Adrenal gland (tissue), 12 donors: ENCODE results near the gene WWC2. TPM values are rescaled to one million over a fixed set of nuclear protein-coding genes. Genes with fewer than 3 reads are reported as not detected.
"Not testable (repeated sequence)": the region's sequence is repeated elsewhere in the genome, so short reads cannot be mapped to it uniquely, and the experiment has no call there.

Source experiments
- DNase-seq, 7 donors: peaks; one replicate each; pipeline ENCODE4 v3.0.0-alpha.2; 2019 to 2020
- H3K27ac ChIP-seq, 5 donors: fragments of 200-600 bp; sonication (generic) in 4 of 5; 1 replicate in 3 of 5; 2 replicates in 2 of 5; pipeline versions ENCODE4 v1.5.1 to v1.8.0; 2016 to 2020; ENCODE audit warnings: mild to moderate bottlenecking in 1 of 5
- H3K27me3 ChIP-seq: fragments of 200-600 bp; 2 replicates; pipeline ENCODE4 v1.8.0; 2021
- H3K36me3 ChIP-seq, 2 donors: fragments of 200-600 bp; replicated peaks in 1 of 2; 1 replicate in 1 of 2; 2 replicates in 1 of 2; pipeline versions ENCODE4 v1.5.1 to v1.8.0; 2018 to 2022
- H3K4me1 ChIP-seq, 2 donors: fragments of 200-600 bp; replicated peaks in 1 of 2; 1 replicate in 1 of 2; 2 replicates in 1 of 2; pipeline versions ENCODE4 v1.5.1 to v1.8.0; 2018 to 2021
- H3K4me3 ChIP-seq, 4 donors: fragments of 200-600 bp; sonication (generic) in 3 of 4; one replicate each; pipeline ENCODE4 v1.5.1; 2016 to 2018
- H3K9me3 ChIP-seq, 3 donors: fragments of 200-600 bp; sonication (generic) in 1 of 3; replicated peaks in 1 of 3; 1 replicate in 2 of 3; 2 replicates in 1 of 3; pipeline versions ENCODE4 v1.5.1 to v1.8.0; 2016 to 2021
- POLR2A ChIP-seq, 2 donors: fragments of 450-650 bp; IDR thresholded peaks; one replicate each; pipeline ENCODE4 v1.6.1; 2017; ENCODE audit warnings: antibody characterized with exemption in 2 of 2, mild to moderate bottlenecking in 2 of 2, moderate library complexity in 1 of 2
- WGBS, 4 donors: extraction: QIAGEN DNeasy Blood & Tissue Kit in 2 of 4; methylation state at CpG; one replicate each; pipeline versions ENCODE4 v1.1.5 to v1.1.7; 2013 to 2017; 5-methylcytosine and 5-hydroxymethylcytosine counted together
- intact Hi-C, 2 donors: fragments of 100-400 bp; cut with DNase I; formaldehyde crosslinking; loops; one replicate each; pipeline versions ENCODE4 v1.14.1 to v1.15.0; 2022 to 2023
- polyA plus RNA-seq, 3 donors: library from polyadenylated mRNA; stranded (reverse); fragments of 200-250 nt in 2 of 3; fragments of 350-450 nt in 1 of 3; fragmentation: Illumina TruSeq in 1 of 3; extraction: RNeasy Lipid Tissue Mini Kit (QIAGEN cat#74804) in 1 of 3; gene quantifications; one replicate each; pipeline ENCODE4 v1.2.3, GENCODE V29; 2013 to 2014
- total RNA-seq, 9 donors: library from RNA; depleted of rRNA in 4 of 9; stranded (reverse); fragments of >200 nt in 4 of 9; fragments of 120-200 nt in 1 of 9; fragmentation: NEBNext Ultra II Directional in 1 of 9; extraction: Animal tissue kit (Norgen Biotek cat#: 25700) in 1 of 9; gene quantifications; one replicate each; pipeline versions ENCODE4 v1.1.0 to v1.2.4, GENCODE V29; 2013 to 2023
- TF ChIP-seq, protein P1 (sequence below), 6 experiments: fragments of 450-650 bp in 4 of 6; fragments of 200-600 bp in 2 of 6; sonication (generic) in 1 of 6; IDR thresholded peaks; 1 replicate in 5 of 6; 2 replicates in 1 of 6; pipeline versions ENCODE4 v1.5.1 to v1.8.0; 2016 to 2021; ENCODE audit warnings: antibody characterized with exemption in 6 of 6, mild to moderate bottlenecking in 2 of 6, moderate library complexity in 1 of 6
- donor health status: healthy with polysubstance abuse.
- donor health status: Bipolar disorder and iron deficiency.
- donor health status: DM: yes; HTN: yes; CAD: no.
- donor health status: DM: no; HTN: no; CAD: no.
- donor health status: DM: no; HTN: no; CAD: no.
- donor health status: DM: yes; HTN: yes; CAD: no.

Gene WWC2
- total and polyA plus RNA-seq, 12 donors, result 3.1 to 27.9 (median 17.4) TPM

DNA sequence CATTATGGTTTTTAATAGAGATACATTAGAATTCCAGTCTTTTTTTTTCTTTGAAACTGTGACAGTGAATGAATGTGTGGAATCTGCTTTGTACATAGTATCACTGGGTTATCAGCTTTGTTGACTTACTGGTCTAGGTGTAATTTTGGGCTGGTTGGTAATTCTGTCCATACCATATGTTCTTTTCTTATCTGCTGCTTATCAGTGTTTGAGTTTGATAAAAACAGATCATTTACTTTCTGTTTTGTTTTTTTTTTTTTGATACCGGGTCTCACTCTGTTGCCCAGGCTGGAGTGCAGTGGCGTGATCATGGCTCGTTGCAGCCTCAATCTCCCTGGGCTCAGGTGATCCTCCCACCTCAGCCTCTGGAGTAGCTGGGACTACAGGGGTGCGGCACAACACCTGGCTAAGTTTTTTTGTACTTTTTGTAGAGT lies 12.4 kb downstream of the WWC2 start:
- 72 to 88% (median 83%) methylated on average over 4 of the region's 4 CpGs for WGBS, 4 donors

DNA sequence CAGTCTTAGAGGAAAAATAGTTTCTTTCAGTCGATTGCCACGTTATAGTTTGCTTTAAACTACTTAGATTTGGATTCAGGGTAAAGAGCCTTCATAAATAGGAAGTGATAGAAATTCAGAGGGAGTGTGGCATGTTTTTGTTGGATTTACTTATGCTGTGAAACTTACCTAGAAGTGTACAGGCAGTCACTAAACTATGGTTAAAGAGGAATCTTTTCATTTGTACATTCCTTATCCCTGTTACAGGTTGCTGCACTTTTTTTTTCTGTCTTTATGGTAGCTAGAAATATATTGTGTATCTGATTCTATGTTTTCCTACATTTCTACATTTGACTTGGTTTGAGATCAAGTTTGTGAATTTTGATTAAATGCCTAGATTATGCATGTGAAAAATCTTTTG lies 19.1 kb downstream of the WWC2 start:
- no peak for TF ChIP-seq POLR2A (IDR thresholded peaks at IDR 0.05)
- TF ChIP-seq, protein P1, sequence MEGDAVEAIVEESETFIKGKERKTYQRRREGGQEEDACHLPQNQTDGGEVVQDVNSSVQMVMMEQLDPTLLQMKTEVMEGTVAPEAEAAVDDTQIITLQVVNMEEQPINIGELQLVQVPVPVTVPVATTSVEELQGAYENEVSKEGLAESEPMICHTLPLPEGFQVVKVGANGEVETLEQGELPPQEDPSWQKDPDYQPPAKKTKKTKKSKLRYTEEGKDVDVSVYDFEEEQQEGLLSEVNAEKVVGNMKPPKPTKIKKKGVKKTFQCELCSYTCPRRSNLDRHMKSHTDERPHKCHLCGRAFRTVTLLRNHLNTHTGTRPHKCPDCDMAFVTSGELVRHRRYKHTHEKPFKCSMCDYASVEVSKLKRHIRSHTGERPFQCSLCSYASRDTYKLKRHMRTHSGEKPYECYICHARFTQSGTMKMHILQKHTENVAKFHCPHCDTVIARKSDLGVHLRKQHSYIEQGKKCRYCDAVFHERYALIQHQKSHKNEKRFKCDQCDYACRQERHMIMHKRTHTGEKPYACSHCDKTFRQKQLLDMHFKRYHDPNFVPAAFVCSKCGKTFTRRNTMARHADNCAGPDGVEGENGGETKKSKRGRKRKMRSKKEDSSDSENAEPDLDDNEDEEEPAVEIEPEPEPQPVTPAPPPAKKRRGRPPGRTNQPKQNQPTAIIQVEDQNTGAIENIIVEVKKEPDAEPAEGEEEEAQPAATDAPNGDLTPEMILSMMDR (IDR thresholded peaks at IDR 0.05), result no peak
- no peaks in the 10 kb centered on the region for H3K9me3 ChIP-seq
- no peak overlapping the region for H3K27ac ChIP-seq

More for the DNA sequence above, 12.4 kb downstream of the WWC2 start:
- Histone ChIP-seq H3K4me1 (no peaks in the 10 kb centered on the region), H3K36me3 (no peaks in the 10 kb centered on the region), H3K27ac (no peak overlapping the region), H3K4me3 (no peak overlapping the region), H3K9me3 (no peaks in the 10 kb centered on the region), H3K27me3 (no peaks in the 10 kb centered on the region)
- intact Hi-C loops, result no loop called here
- no peak for DNase-seq
- TF ChIP-seq POLR2A (IDR thresholded peaks at IDR 0.05), result no peak
- TF ChIP-seq, protein P1 (IDR thresholded peaks at IDR 0.05), result no peak

DNA sequence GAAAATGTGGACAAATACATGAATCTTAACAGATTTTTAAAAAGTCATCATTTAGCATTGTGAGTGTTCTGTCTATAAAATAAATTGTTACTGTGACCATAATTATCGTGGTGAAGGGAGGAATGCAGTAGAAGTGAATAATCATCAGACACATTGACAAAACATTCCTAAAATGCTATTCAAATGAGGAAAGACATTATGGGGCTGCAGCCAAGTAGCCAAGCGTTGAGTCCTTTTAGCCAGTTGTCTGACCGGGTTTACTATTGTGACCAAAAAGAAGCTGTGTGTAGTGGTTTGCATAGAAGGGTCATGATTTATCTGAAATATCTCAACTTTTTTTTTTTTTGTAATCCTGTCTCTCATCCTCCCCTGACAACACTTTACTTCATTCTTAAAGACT lies 19.5 kb downstream of the WWC2 start:
- Histone ChIP-seq H3K4me3 (no peak overlapping the region), H3K4me1 (peaks cover 0 to 13% of the 10 kb centered on the region in 2 donors), H3K27me3 (no peaks in the 10 kb centered on the region), H3K36me3 (no peaks in the 10 kb centered on the region), H3K9me3 (no peaks in the 10 kb centered on the region), H3K27ac (no peak overlapping the region)
- TF ChIP-seq POLR2A (IDR thresholded peaks at IDR 0.05), result no peak
- TF ChIP-seq, protein P1 (IDR thresholded peaks at IDR 0.05), result no peak
- intact Hi-C loops, result no loop called here
- DNase-seq, result peak in 6 of 7 donors; percentile 11 to 69 (median 36)
- 34 to 43% (median 38%) methylated on average over 3 of the region's 3 CpGs for WGBS, 4 donors

More for the DNA sequence above, 19.1 kb downstream of the WWC2 start:
- Histone ChIP-seq H3K27me3 (no peaks in the 10 kb centered on the region), H3K36me3 (no peaks in the 10 kb centered on the region), H3K4me1 (peaks cover 0 to 13% of the 10 kb centered on the region in 2 donors), H3K4me3 (no peak overlapping the region)
- 66 to 84% (median 79%) methylated on average over 2 of the region's 2 CpGs for WGBS, 4 donors
- intact Hi-C loops, result no loop called here
- DNase-seq, result no peak

DNA sequence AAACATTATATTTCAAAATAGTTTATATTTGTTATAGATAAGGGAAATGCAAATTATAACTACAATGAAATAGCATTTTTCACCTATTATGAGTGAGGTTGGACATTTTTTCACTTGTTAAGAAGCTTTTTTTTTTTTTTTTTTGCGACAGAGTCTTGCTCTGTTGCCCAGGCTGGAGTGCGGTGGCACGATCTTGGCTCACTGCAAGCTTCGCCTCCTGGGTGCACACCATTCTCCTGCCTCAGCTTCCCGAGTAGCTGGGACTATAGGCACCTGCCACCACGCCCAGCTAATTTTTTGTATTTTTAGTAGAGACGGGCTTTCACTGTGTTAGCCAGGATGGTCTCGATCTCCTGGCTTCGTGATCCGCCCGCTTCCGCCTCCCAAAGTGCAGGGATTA lies 22.6 kb downstream of the WWC2 start:
- intact Hi-C loops, result not testable (repeated sequence)
- WGBS, 4 donors, result 93 to 99% (median 97%) methylated on average over 12 of the region's 12 CpGs
- peaks cover 0 to 17% of the 10 kb centered on the region in 2 donors for H3K4me1 ChIP-seq

DNA sequence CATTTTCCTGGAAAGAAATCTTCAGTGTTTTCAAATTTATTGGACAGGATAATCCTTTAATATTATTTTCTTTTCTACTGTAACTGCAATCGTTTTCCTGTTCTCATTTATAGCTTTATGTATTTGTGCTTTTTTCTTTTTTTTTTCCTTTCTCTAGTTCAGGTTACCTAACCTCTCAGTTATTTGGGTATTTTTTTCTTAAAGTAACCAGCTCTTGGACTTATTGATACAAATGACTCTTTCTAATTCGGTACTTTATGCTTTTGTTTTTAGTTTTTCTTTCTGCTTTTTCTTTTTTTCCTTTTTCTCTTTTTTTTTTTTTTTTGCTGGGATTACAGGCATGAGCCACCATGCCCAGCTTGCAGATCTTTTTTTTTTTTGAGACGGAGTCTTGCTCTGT lies 25.2 kb downstream of the WWC2 start:
- no peaks in the 10 kb centered on the region for H3K36me3 ChIP-seq
- TF ChIP-seq POLR2A (IDR thresholded peaks at IDR 0.05), result no peak
- TF ChIP-seq, protein P1 (IDR thresholded peaks at IDR 0.05), result no peak
- H3K4me3 ChIP-seq, result no peak overlapping the region
- no peaks in the 10 kb centered on the region for H3K27me3 ChIP-seq
- no peak for DNase-seq
- H3K4me1 ChIP-seq, result peaks cover 0 to 5% of the 10 kb centered on the region in 2 donors
- intact Hi-C loops, result no loop called here
- no peak overlapping the region for H3K27ac ChIP-seq
- 67 to 77% (median 75%) methylated on average over 3 of the region's 3 CpGs for WGBS, 4 donors
- H3K9me3 ChIP-seq, result no peaks in the 10 kb centered on the region

More for the DNA sequence above, 22.6 kb downstream of the WWC2 start:
- not testable (repeated sequence) for H3K27ac ChIP-seq, H3K9me3 ChIP-seq, H3K36me3 ChIP-seq, H3K4me3 ChIP-seq, H3K27me3 ChIP-seq, DNase-seq
